Measurements from ENCODE around the gene TRIM33. TPM values are rescaled to one million over a fixed set of nuclear protein-coding genes. Genes with fewer than 3 reads are reported as not detected.

The TRIM33 gene
- total and polyA plus RNA-seq, 2 donors (not counting 1 experiment from before 2014, with no cell fraction given), result 17.8 to 21.5 TPM

- Histone ChIP-seq H2AFZ (ENCODE audit: low read length) (no peak overlapping the region), H3K4me1 (ENCODE audit: control insufficient read depth, extremely low read depth, insufficient read depth, low read length) (no peaks in the 10 kb centered on the region), H3K9ac (ENCODE audit: insufficient read depth, low read length) (no peak overlapping the region), H3K4me2 (ENCODE audit: extremely low read depth, insufficient read depth, low read length) (no peak overlapping the region), H3K27ac (ENCODE audit: insufficient read depth, low read length) (no peak overlapping the region), H3K36me3 (ENCODE audit: control insufficient read depth, insufficient read depth, low read length) (no peaks in the 10 kb centered on the region), H3K4me3 (replicated peaks in 1 of 4; ENCODE audit: control extremely low read depth in 1 of 4, insufficient read depth in 1 of 4, low read depth in 3 of 4, low read length in 4 of 4) (no peak overlapping the region), H3K27me3 (ENCODE audit: control insufficient read depth, insufficient read depth, low read length) (no peaks in the 10 kb centered on the region), H3K79me2 (ENCODE audit: control insufficient read depth, insufficient read depth, low read length) (peaks cover 2% of the 10 kb centered on the region), H4K20me1 (ENCODE audit: control insufficient read depth, extremely low read depth, insufficient read depth, low read length) (no peaks in the 10 kb centered on the region), H3K9me3 (ENCODE audit: control insufficient read depth, insufficient read depth, low read depth, low read length) (no peaks in the 10 kb centered on the region)
- no peak for DNase-seq (ENCODE audit: low read depth in 2 of 2)
- TF ChIP-seq EZH2 (IDR thresholded peaks at IDR 0.05; ENCODE audit: low read length, missing control alignments), result no peak
- TF ChIP-seq CTCF (conservative IDR thresholded peaks at IDR 0.05 in 1 of 2, IDR thresholded peaks at IDR 0.05 in 1 of 2; ENCODE audit: low read depth in 1 of 2, low read length in 2 of 2), result no peak
These were observed 74.2 kb downstream of the TRIM33 start for GRCh38 chr1:114436799-114437198.

- no peak for DNase-seq (ENCODE audit: low read depth in 2 of 2)
- no peak overlapping the region for H3K4me2 ChIP-seq (ENCODE audit: extremely low read depth, insufficient read depth, low read length)
- no peaks in the 10 kb centered on the region for H3K9me3 ChIP-seq (ENCODE audit: control insufficient read depth, insufficient read depth, low read depth, low read length)
- H3K36me3 ChIP-seq (ENCODE audit: control insufficient read depth, insufficient read depth, low read length), result no peaks in the 10 kb centered on the region
- no peaks in the 10 kb centered on the region for H3K4me1 ChIP-seq (ENCODE audit: control insufficient read depth, extremely low read depth, insufficient read depth, low read length)
- H3K27me3 ChIP-seq (ENCODE audit: control insufficient read depth, insufficient read depth, low read length), result no peaks in the 10 kb centered on the region
- peaks cover 2% of the 10 kb centered on the region for H3K79me2 ChIP-seq (ENCODE audit: control insufficient read depth, insufficient read depth, low read length)
- no peaks in the 10 kb centered on the region for H4K20me1 ChIP-seq (ENCODE audit: control insufficient read depth, extremely low read depth, insufficient read depth, low read length)
- H3K9ac ChIP-seq (ENCODE audit: insufficient read depth, low read length), result no peak overlapping the region
- no peak overlapping the region for H3K4me3 ChIP-seq (replicated peaks in 1 of 4; ENCODE audit: control extremely low read depth in 1 of 4, insufficient read depth in 1 of 4, low read depth in 3 of 4, low read length in 4 of 4)
- TF ChIP-seq EZH2 (IDR thresholded peaks at IDR 0.05; ENCODE audit: low read length, missing control alignments), result no peak
- TF ChIP-seq CTCF (conservative IDR thresholded peaks at IDR 0.05 in 1 of 2, IDR thresholded peaks at IDR 0.05 in 1 of 2; ENCODE audit: low read depth in 1 of 2, low read length in 2 of 2), result no peak
- H3K27ac ChIP-seq (ENCODE audit: insufficient read depth, low read length), result no peak overlapping the region
- H2AFZ ChIP-seq (ENCODE audit: low read length), result no peak overlapping the region
These were observed 75.8 kb downstream of the TRIM33 start for GRCh38 chr1:114435088-114435715.

GRCh38 chr1:114431026-114431425, 80.0 kb downstream of the TRIM33 start:
- TF ChIP-seq EZH2 (IDR thresholded peaks at IDR 0.05; ENCODE audit: low read length, missing control alignments) (no peak), CTCF (conservative IDR thresholded peaks at IDR 0.05 in 1 of 2, IDR thresholded peaks at IDR 0.05 in 1 of 2; ENCODE audit: low read depth in 1 of 2, low read length in 2 of 2) (no peak)
- no peak for DNase-seq (ENCODE audit: low read depth in 2 of 2)
- H3K9me3 ChIP-seq (ENCODE audit: control insufficient read depth, insufficient read depth, low read depth, low read length), result no peaks in the 10 kb centered on the region
- no peak overlapping the region for H3K9ac ChIP-seq (ENCODE audit: insufficient read depth, low read length)
- H3K27me3 ChIP-seq (ENCODE audit: control insufficient read depth, insufficient read depth, low read length), result no peaks in the 10 kb centered on the region
- H3K4me3 ChIP-seq (replicated peaks in 1 of 4; ENCODE audit: control extremely low read depth in 1 of 4, insufficient read depth in 1 of 4, low read depth in 3 of 4, low read length in 4 of 4), result no peak overlapping the region
- no peak overlapping the region for H3K4me2 ChIP-seq (ENCODE audit: extremely low read depth, insufficient read depth, low read length)
- no peak overlapping the region for H3K27ac ChIP-seq (ENCODE audit: insufficient read depth, low read length)
- H3K36me3 ChIP-seq (ENCODE audit: control insufficient read depth, insufficient read depth, low read length), result no peaks in the 10 kb centered on the region
- H3K79me2 ChIP-seq (ENCODE audit: control insufficient read depth, insufficient read depth, low read length), result no peaks in the 10 kb centered on the region
- H4K20me1 ChIP-seq (ENCODE audit: control insufficient read depth, extremely low read depth, insufficient read depth, low read length), result no peaks in the 10 kb centered on the region
- no peak overlapping the region for H2AFZ ChIP-seq (ENCODE audit: low read length)
- H3K4me1 ChIP-seq (ENCODE audit: control insufficient read depth, extremely low read depth, insufficient read depth, low read length), result no peaks in the 10 kb centered on the region

Measured in fibroblast of lung (primary cell).